Smooth muscle cell (in vitro differentiated cells): ENCODE results near the gene TMEM178A. TPM values are rescaled to one million over a fixed set of nuclear protein-coding genes. Genes with fewer than 3 reads are reported as not detected.

Experiments
- DNase-seq: peaks from one replicate; lab custom pipeline; 2025; ENCODE audit not compliant: unreplicated experiment; lab: John Stamatoyannopoulos, UW
- H2AFZ ChIP-seq: fragments of 200-600 bp; sonication (generic); 2 replicates; pipeline ENCODE4 v1.6.0; 2016; ENCODE audit warnings: antibody characterized with exemption, low read depth, mild to moderate bottlenecking
- H3F3A ChIP-seq: fragments of 200-600 bp; sonication (generic); 2 replicates; pipeline ENCODE4 v1.6.0; 2017; ENCODE audit warnings: antibody characterized with exemption, low read depth
- H3K27ac ChIP-seq: fragments of 200-600 bp; sonication (generic); 2 replicates; pipeline ENCODE4 v1.5.1; 2016; ENCODE audit warnings: low read depth, mild to moderate bottlenecking
- H3K27me3 ChIP-seq: fragments of 200-600 bp; sonication (generic); 2 replicates; pipeline ENCODE4 v1.6.1; 2016; ENCODE audit warnings: low read depth, mild to moderate bottlenecking
- H3K36me3 ChIP-seq: fragments of 200-600 bp; sonication (generic); 2 replicates; pipeline ENCODE4 v1.5.1; 2016; ENCODE audit warnings: low read depth
- H3K4me1 ChIP-seq: fragments of 200-600 bp; sonication (generic); 2 replicates; pipeline ENCODE4 v1.5.1; 2016; ENCODE audit warnings: low read depth
- H3K4me2 ChIP-seq: fragments of 200-600 bp; sonication (generic); 2 replicates; pipeline ENCODE4 v1.6.0; 2016; ENCODE audit warnings: mild to moderate bottlenecking
- H3K4me3 ChIP-seq: fragments of 200-600 bp; sonication (generic); 2 replicates; pipeline ENCODE4 v1.5.1; 2016; ENCODE audit warnings: mild to moderate bottlenecking
- H3K79me2 ChIP-seq: fragments of 200-600 bp; sonication (generic); 2 replicates; pipeline ENCODE4 v1.6.0; 2016; ENCODE audit warnings: low read depth, mild to moderate bottlenecking
- H3K9ac ChIP-seq: fragments of 200-600 bp; sonication (generic); 2 replicates; pipeline ENCODE4 v1.6.0; 2016; ENCODE audit warnings: low read depth
- H3K9me3 ChIP-seq: fragments of 200-600 bp; sonication (generic); replicated peaks from 2 replicates; pipeline ENCODE4 v1.5.1; 2016; ENCODE audit warnings: low read depth
- H4K20me1 ChIP-seq: fragments of 200-600 bp; sonication (generic); 2 replicates; pipeline ENCODE4 v1.6.0; 2016; ENCODE audit warnings: low read depth
- CTCF ChIP-seq: fragments of 200-600 bp; sonication (generic); IDR thresholded peaks from 2 replicates; pipeline ENCODE4 v1.5.1; 2017; ENCODE audit warnings: borderline replicate concordance, mild to moderate bottlenecking, antibody characterized with exemption; ENCODE audit not compliant: insufficient read depth, poor library complexity, severe bottlenecking
- WGBS: methylation state at CpG from one replicate; pipeline ENCODE4 v1.1.7; 2016; ENCODE audit warnings: low lambda C conversion rate; 5-methylcytosine and 5-hydroxymethylcytosine counted together
- polyA plus RNA-seq: library from polyadenylated mRNA; unstranded; fragments of >200 nt; fragmentation: Nextera tagmentation; extraction: Ambion mirVana; gene quantifications from 2 replicates; pipeline ENCODE4 v1.2.1, GENCODE V29; 2016
- total RNA-seq: library from RNA; depleted of rRNA; stranded (reverse); fragments of >200 nt; gene quantifications from 2 replicates; pipeline ENCODE4 v1.2.3, GENCODE V29; 2014

TMEM178A gene
- total and polyA plus RNA-seq, 2 experiments from 2014 or later = 14.6 to 22.2 TPM

- 73% methylated on average over 3 of the region's 3 CpGs for WGBS
- Histone ChIP-seq H3K27ac (no peak overlapping the region), H3K4me2 (no peak overlapping the region), H3K27me3 (no peaks in the 10 kb centered on the region), H3K79me2 (no peaks in the 10 kb centered on the region), H4K20me1 (no peaks in the 10 kb centered on the region), H3K4me1 (peaks cover 3% of the 10 kb centered on the region), H3K9me3 (no peaks in the 10 kb centered on the region), H3K9ac (no peak overlapping the region), H3K36me3 (no peaks in the 10 kb centered on the region), H3F3A (peaks cover 4% of the 10 kb centered on the region), H3K4me3 (no peak overlapping the region), H2AFZ (no peak overlapping the region)
- TF ChIP-seq CTCF = no peak
- DNase-seq = no peak
These were observed 50.1 kb downstream of the TMEM178A start for GRCh38 chr2:39715822-39716221.

GRCh38 chr2:39717067-39717466 is 51.4 kb downstream of the TMEM178A start:
- Histone ChIP-seq H3K4me3 (no peak overlapping the region), H3K4me1 (peaks cover 3% of the 10 kb centered on the region), H3K4me2 (no peak overlapping the region), H3F3A (peaks cover 4% of the 10 kb centered on the region), H3K36me3 (no peaks in the 10 kb centered on the region), H3K79me2 (no peaks in the 10 kb centered on the region), H3K27me3 (no peaks in the 10 kb centered on the region), H3K9ac (no peak overlapping the region), H2AFZ (no peak overlapping the region), H4K20me1 (no peaks in the 10 kb centered on the region), H3K27ac (peak overlapping the region; percentile 78), H3K9me3 (no peaks in the 10 kb centered on the region)
- 59% methylated on average over 12 of the region's 12 CpGs for WGBS
- DNase-seq = no peak
- TF ChIP-seq CTCF = no peak

GRCh38 chr2:39718483-39718882 is 52.8 kb downstream of the TMEM178A start:
- 18% methylated on average over 9 of the region's 9 CpGs for WGBS
- Histone ChIP-seq H2AFZ (no peak overlapping the region), H3K4me3 (no peak overlapping the region), H3K79me2 (no peaks in the 10 kb centered on the region), H3K9me3 (no peaks in the 10 kb centered on the region), H3K27ac (peak overlapping the region; percentile 78), H3K4me1 (peaks cover 3% of the 10 kb centered on the region), H3K9ac (no peak overlapping the region), H3K4me2 (peak overlapping the region; percentile 75), H3K36me3 (no peaks in the 10 kb centered on the region), H3F3A (peaks cover 4% of the 10 kb centered on the region), H3K27me3 (no peaks in the 10 kb centered on the region), H4K20me1 (no peaks in the 10 kb centered on the region)
- TF ChIP-seq CTCF = no peak
- no peak for DNase-seq

- 90% methylated on average over 8 of the region's 8 CpGs for WGBS
- no peak for DNase-seq
- H3F3A ChIP-seq = peaks cover 4% of the 10 kb centered on the region
- no peaks in the 10 kb centered on the region for H3K27me3 ChIP-seq
- no peaks in the 10 kb centered on the region for H3K9me3 ChIP-seq
- H3K4me1 ChIP-seq = peaks cover 11% of the 10 kb centered on the region
- H3K36me3 ChIP-seq = no peaks in the 10 kb centered on the region
- H3K4me3 ChIP-seq = no peak overlapping the region
- no peaks in the 10 kb centered on the region for H4K20me1 ChIP-seq
- H3K27ac ChIP-seq = peak overlapping the region; percentile 78
- H3K9ac ChIP-seq = peak overlapping the region; percentile 23
- TF ChIP-seq CTCF = no peak
- H2AFZ ChIP-seq = no peak overlapping the region
- H3K79me2 ChIP-seq = no peaks in the 10 kb centered on the region
- peak overlapping the region; percentile 75 for H3K4me2 ChIP-seq
These were observed 53.6 kb downstream of the TMEM178A start for GRCh38 chr2:39719317-39719716.
